Fibroblast of lung (primary cell): ENCODE data around the gene CLEC4G. TPM values are rescaled to one million over a fixed set of nuclear protein-coding genes. Genes with fewer than 3 reads are reported as not detected.

ENCODE experiments used
- DNase-seq, 2 donors: peaks; one replicate each; pipeline versions ENCODE4 v3.0.0 to v3.0.0-alpha.2; 2010; ENCODE audit warnings: low read depth in 2 of 2
- H2AFZ ChIP-seq: 2 replicates; pipeline ENCODE4 v1.5.1; 2012; ENCODE audit warnings: low read length, control low read depth, inconsistent platforms
- H3K27ac ChIP-seq: 2 replicates; pipeline ENCODE4 v1.5.1; 2011; ENCODE audit warnings: low read length, control low read depth; ENCODE audit not compliant: insufficient read depth
- H3K27me3 ChIP-seq: 2 replicates; pipeline ENCODE4 v1.5.1; 2011; ENCODE audit warnings: mild to moderate bottlenecking, low read length; ENCODE audit not compliant: control insufficient read depth, insufficient read depth
- H3K36me3 ChIP-seq: 2 replicates; pipeline ENCODE4 v1.5.1; 2011; ENCODE audit warnings: low read length; ENCODE audit not compliant: control insufficient read depth, insufficient read depth
- H3K4me1 ChIP-seq: 2 replicates; pipeline ENCODE4 v1.5.1; 2011; ENCODE audit warnings: low read length; ENCODE audit not compliant: control insufficient read depth, insufficient read depth; ENCODE audit errors: extremely low read depth
- H3K4me2 ChIP-seq: 2 replicates; pipeline ENCODE4 v1.5.1; 2011; ENCODE audit warnings: low read length, control low read depth; ENCODE audit not compliant: insufficient read depth; ENCODE audit errors: extremely low read depth
- H3K4me3 ChIP-seq, 4 experiments: fragments of 200-600 bp in 1 of 4; sonication (generic) in 1 of 4; replicated peaks in 1 of 4; 2 replicates each; pipeline ENCODE4 v1.5.1; 2011 to 2016; ENCODE audit warnings: low read length in 4 of 4, low read depth in 3 of 4, mild to moderate bottlenecking in 3 of 4, control low read depth in 2 of 4, inconsistent platforms in 1 of 4, mixed read lengths in 1 of 4; ENCODE audit not compliant: insufficient read depth in 1 of 4; ENCODE audit errors: control extremely low read depth in 1 of 4
- H3K79me2 ChIP-seq: 2 replicates; pipeline ENCODE4 v1.5.1; 2012; ENCODE audit warnings: mild to moderate bottlenecking, low read length, inconsistent platforms; ENCODE audit not compliant: control insufficient read depth, insufficient read depth
- H3K9ac ChIP-seq: 2 replicates; pipeline ENCODE4 v1.5.1; 2011; ENCODE audit warnings: mild to moderate bottlenecking, low read length, control low read depth; ENCODE audit not compliant: insufficient read depth
- H3K9me3 ChIP-seq: 2 replicates; pipeline ENCODE4 v1.5.1; 2012; ENCODE audit warnings: low read depth, low read length; ENCODE audit not compliant: control insufficient read depth, insufficient read depth
- H4K20me1 ChIP-seq: 2 replicates; pipeline ENCODE4 v1.5.1; 2011; ENCODE audit warnings: low read length; ENCODE audit not compliant: control insufficient read depth, insufficient read depth; ENCODE audit errors: extremely low read depth
- CTCF ChIP-seq, 2 donors: IDR thresholded peaks in 1 of 2; conservative IDR thresholded peaks in 1 of 2; 1 replicate in 1 of 2; 2 replicates in 1 of 2; pipeline ENCODE4 v1.5.1; 2011 to 2012; ENCODE audit warnings: low read length in 2 of 2, control low read depth in 1 of 2, inconsistent platforms in 1 of 2, low read depth in 1 of 2, mild to moderate bottlenecking in 1 of 2
- EZH2 ChIP-seq: IDR thresholded peaks from 2 replicates; pipeline ENCODE4 v1.5.1; 2012; ENCODE audit warnings: low read length, control low read depth, mild to moderate bottlenecking; ENCODE audit errors: missing control alignments
- polyA plus RNA-seq, 2 donors: library from polyadenylated mRNA; depleted of rRNA in 1 of 2; stranded (reverse) in 1 of 2; unstranded in 1 of 2; fragments of >200 nt; gene quantifications; 2 replicates each; pipeline ENCODE4 v1.2.1, GENCODE V29; 2011 to 2012; ENCODE audit warnings: missing spikeins in 1 of 2
- total RNA-seq: library from RNA; depleted of rRNA; stranded (reverse); fragments of >200 nt; gene quantifications from 2 replicates; pipeline ENCODE4 v1.2.1, GENCODE V29; 2014

The CLEC4G gene
- total and polyA plus RNA-seq, 2 donors (not counting 1 experiment from before 2014, with no cell fraction given), result not detected

DNA sequence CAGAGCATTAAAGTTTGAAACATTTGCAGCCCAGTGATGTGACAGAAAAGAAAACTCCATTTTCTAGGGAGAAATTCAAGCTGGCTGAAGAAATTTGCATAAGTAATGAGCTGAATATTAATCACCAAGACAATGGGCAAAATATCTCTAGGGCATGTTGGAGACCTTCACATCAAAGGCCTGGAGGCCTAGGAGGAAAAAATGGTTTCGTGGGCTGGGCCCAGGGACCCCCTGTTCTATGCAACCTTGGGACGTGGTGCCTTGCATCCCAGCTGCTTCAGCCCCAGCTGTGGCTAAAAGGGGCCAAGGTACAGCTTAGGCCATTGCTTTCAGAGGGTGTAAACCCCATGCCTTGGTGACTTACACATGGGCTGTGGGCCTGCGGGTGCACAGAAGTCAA, 25.4 kb upstream of the CLEC4G start:
- Histone ChIP-seq H3K36me3 (no peaks in the 10 kb centered on the region), H3K27ac (no peak overlapping the region), H3K4me2 (no peak overlapping the region), H3K9me3 (no peaks in the 10 kb centered on the region), H4K20me1 (no peaks in the 10 kb centered on the region), H3K4me1 (no peaks in the 10 kb centered on the region), H3K9ac (no peak overlapping the region), H3K79me2 (no peaks in the 10 kb centered on the region), H3K4me3 (no peak overlapping the region), H3K27me3 (no peaks in the 10 kb centered on the region), H2AFZ (no peak overlapping the region)
- no peak for TF ChIP-seq EZH2
- no peak for TF ChIP-seq CTCF (conservative IDR thresholded peaks at IDR 0.05 in 1 of 2, IDR thresholded peaks at IDR 0.05 in 1 of 2; ENCODE audit: low read depth in 1 of 2, low read length in 2 of 2)
- DNase-seq, result no peak

DNA sequence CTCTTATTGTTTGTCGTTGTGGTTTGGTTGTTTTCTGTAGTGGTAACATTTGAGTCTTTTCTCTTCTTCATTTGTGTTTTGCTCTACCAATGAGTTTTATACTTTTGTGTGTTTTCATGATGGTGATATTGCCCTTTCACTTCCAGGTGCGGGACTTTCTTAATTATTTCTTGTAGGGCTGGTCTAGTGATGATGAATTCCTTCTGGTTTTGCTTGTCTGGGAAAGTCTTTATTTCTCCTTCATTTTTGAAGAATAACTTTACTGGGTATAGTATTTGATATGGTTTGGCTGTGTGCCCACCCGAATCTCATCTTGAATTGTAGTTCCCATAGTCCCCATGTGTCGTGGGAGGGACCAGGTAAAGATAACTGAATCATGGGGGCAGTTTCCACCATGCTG, 24.3 kb upstream of the CLEC4G start:
- TF ChIP-seq CTCF (conservative IDR thresholded peaks at IDR 0.05 in 1 of 2, IDR thresholded peaks at IDR 0.05 in 1 of 2; ENCODE audit: low read depth in 1 of 2, low read length in 2 of 2) (no peak), EZH2 (no peak)
- Histone ChIP-seq H3K4me1 (no peaks in the 10 kb centered on the region), H3K27ac (no peak overlapping the region), H3K9ac (no peak overlapping the region), H3K79me2 (no peaks in the 10 kb centered on the region), H3K4me2 (no peak overlapping the region), H3K36me3 (no peaks in the 10 kb centered on the region), H3K9me3 (no peaks in the 10 kb centered on the region), H4K20me1 (no peaks in the 10 kb centered on the region), H3K27me3 (no peaks in the 10 kb centered on the region), H2AFZ (no peak overlapping the region), H3K4me3 (no peak overlapping the region)
- no peak for DNase-seq

DNA sequence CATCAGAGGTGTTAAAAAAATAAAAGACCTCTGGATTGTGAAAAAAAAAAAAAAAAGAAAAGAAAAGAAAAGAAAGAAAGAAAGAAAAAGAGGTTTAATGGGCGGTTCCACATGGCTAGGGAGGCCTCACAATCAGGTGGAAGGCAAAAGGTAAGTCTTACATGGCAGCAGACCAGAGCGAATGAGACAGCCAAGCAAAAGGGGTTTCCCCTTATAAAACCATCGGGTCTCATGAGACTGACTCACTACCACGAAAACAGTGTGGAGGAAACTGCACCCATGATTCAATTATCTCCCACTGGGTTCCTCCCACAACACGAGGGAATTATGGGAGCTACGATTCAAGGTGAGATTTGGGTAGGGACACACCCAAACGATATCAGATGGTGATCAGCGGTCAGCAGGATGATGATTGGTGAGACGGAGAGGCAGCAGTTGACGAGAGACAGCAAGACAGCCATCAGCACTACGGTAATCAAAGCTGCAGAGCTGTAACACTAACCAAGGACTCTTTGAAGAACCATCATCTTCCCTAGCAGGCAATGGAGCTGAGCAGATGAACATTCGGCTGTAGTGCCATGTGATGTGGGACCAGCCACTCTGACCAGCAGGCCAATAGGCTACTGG, 19.4 kb upstream of the CLEC4G start:
- no peaks in the 10 kb centered on the region for H3K27me3 ChIP-seq
- no peak for TF ChIP-seq EZH2
- TF ChIP-seq CTCF (conservative IDR thresholded peaks at IDR 0.05 in 1 of 2, IDR thresholded peaks at IDR 0.05 in 1 of 2; ENCODE audit: low read depth in 1 of 2, low read length in 2 of 2), result no peak

More for the DNA sequence above, 19.4 kb upstream of the CLEC4G start:
- H2AFZ ChIP-seq, result no peak overlapping the region
- no peak overlapping the region for H3K27ac ChIP-seq
- H3K9ac ChIP-seq, result no peak overlapping the region
- H4K20me1 ChIP-seq, result no peaks in the 10 kb centered on the region
- H3K79me2 ChIP-seq, result no peaks in the 10 kb centered on the region
- no peak overlapping the region for H3K4me2 ChIP-seq
- no peak for DNase-seq
- H3K4me1 ChIP-seq, result no peaks in the 10 kb centered on the region
- no peak overlapping the region for H3K4me3 ChIP-seq
- H3K9me3 ChIP-seq, result no peaks in the 10 kb centered on the region
- H3K36me3 ChIP-seq, result no peaks in the 10 kb centered on the region
